SK-N-SH treated with all-trans-retinoic acid at 6 μM for 48 hours (cell line): ENCODE results near the gene SMLR1.

Experiments
- ATAC-seq: fragments of 200-7000 bp; cut with Tn5 transposase; 3 replicates; pipeline ENCODE4 v1.9.1; 2020; ENCODE audit warnings: mild to moderate bottlenecking, moderate library complexity
- ARNTL ChIP-seq: fragments of 450-650 bp; formaldehyde crosslinking; IDR thresholded peaks from 2 replicates; pipeline ENCODE4 v1.5.0; 2020; ENCODE audit warnings: low read depth, mild to moderate bottlenecking, moderate library complexity, borderline replicate concordance
- ESRRG ChIP-seq: fragments of 250-450 bp; sonication (Bioruptor Pico); IDR thresholded peaks from 2 replicates; pipeline ENCODE4 v1.6.1; 2021; ENCODE audit warnings: mild to moderate bottlenecking
- GLIS3 ChIP-seq: fragments of 250-450 bp; sonication (Bioruptor Pico); IDR thresholded peaks from 2 replicates; pipeline ENCODE4 v1.5.0; 2020; ENCODE audit warnings: mild to moderate bottlenecking, moderate library complexity
- ISL1 ChIP-seq: fragments of 250-450 bp; sonication (Bioruptor Pico); IDR thresholded peaks from 2 replicates; pipeline ENCODE4 v2.1.2; 2022; ENCODE audit warnings: mild to moderate bottlenecking, moderate library complexity
- OSR1 ChIP-seq: fragments of 250-450 bp; sonication (Bioruptor Pico); IDR thresholded peaks from 2 replicates; pipeline ENCODE4 v1.8.0; 2022; ENCODE audit warnings: moderate library complexity, mild to moderate bottlenecking, inconsistent platforms
- PPARA ChIP-seq: fragments of 250-450 bp; sonication (Bioruptor Pico); IDR thresholded peaks from 2 replicates; pipeline ENCODE4 v1.5.0; 2020; ENCODE audit warnings: mild to moderate bottlenecking, borderline replicate concordance
- RARB ChIP-seq: fragments of 250-450 bp; sonication (Bioruptor Pico); IDR thresholded peaks from 2 replicates; pipeline ENCODE4 v1.8.0; 2021; ENCODE audit warnings: mild to moderate bottlenecking, moderate library complexity
- SNAI2 ChIP-seq: fragments of 250-450 bp; sonication (Bioruptor Pico); IDR thresholded peaks from 2 replicates; pipeline ENCODE4 v1.5.0; 2020; ENCODE audit warnings: mild to moderate bottlenecking, moderate library complexity
- TOX ChIP-seq: fragments of 250-450 bp; sonication (Bioruptor Pico); IDR thresholded peaks from 2 replicates; pipeline ENCODE4 v1.8.0; 2021; ENCODE audit warnings: mild to moderate bottlenecking, moderate library complexity, borderline replicate concordance
- ZC3H10 ChIP-seq: fragments of 250-450 bp; sonication (Bioruptor Pico); IDR thresholded peaks from 2 replicates; pipeline ENCODE4 v1.5.1; 2021; ENCODE audit warnings: mild to moderate bottlenecking, moderate library complexity
- ZNF565 ChIP-seq: fragments of 450-650 bp; formaldehyde crosslinking; conservative IDR thresholded peaks from 2 replicates; pipeline ENCODE4 v1.5.0; 2020; ENCODE audit warnings: low read depth, mild to moderate bottlenecking, moderate library complexity
- ZNF70 ChIP-seq: fragments of 450-650 bp; formaldehyde crosslinking; IDR thresholded peaks from 2 replicates; pipeline ENCODE4 v1.5.0; 2020; ENCODE audit warnings: mild to moderate bottlenecking, moderate library complexity
- ZNF8 ChIP-seq: fragments of 450-650 bp; formaldehyde crosslinking; IDR thresholded peaks from 2 replicates; pipeline ENCODE4 v1.5.0; 2020; ENCODE audit warnings: mild to moderate bottlenecking, moderate library complexity
- TF ChIP-seq, protein P1 (sequence below): fragments of 250-450 bp; sonication (Bioruptor Pico); IDR thresholded peaks from 2 replicates; pipeline ENCODE4 v1.8.0; 2020; ENCODE audit warnings: mild to moderate bottlenecking, moderate library complexity, borderline replicate concordance
- TF ChIP-seq, protein P2 (sequence below): fragments of 250-450 bp; sonication (Bioruptor Pico); IDR thresholded peaks from 2 replicates; pipeline ENCODE4 v1.5.1; 2021; ENCODE audit warnings: mild to moderate bottlenecking, moderate library complexity
- TF ChIP-seq, protein P3 (sequence below): fragments of 250-450 bp; sonication (Bioruptor Pico); IDR thresholded peaks from 2 replicates; pipeline ENCODE4 v1.5.1; 2020; ENCODE audit warnings: low read depth, mild to moderate bottlenecking, moderate library complexity
- TF ChIP-seq, protein P4 (sequence below): fragments of 250-450 bp; sonication (Bioruptor Pico); IDR thresholded peaks from 2 replicates; pipeline ENCODE4 v1.5.0; 2020; ENCODE audit warnings: mild to moderate bottlenecking, moderate library complexity
- TF ChIP-seq, protein P5 (sequence below): fragments of 250-450 bp; sonication (Bioruptor Pico); IDR thresholded peaks from 2 replicates; pipeline ENCODE4 v1.8.0; 2021; ENCODE audit warnings: low read depth, mild to moderate bottlenecking, moderate library complexity, borderline replicate concordance

SMLR1 gene

DNA sequence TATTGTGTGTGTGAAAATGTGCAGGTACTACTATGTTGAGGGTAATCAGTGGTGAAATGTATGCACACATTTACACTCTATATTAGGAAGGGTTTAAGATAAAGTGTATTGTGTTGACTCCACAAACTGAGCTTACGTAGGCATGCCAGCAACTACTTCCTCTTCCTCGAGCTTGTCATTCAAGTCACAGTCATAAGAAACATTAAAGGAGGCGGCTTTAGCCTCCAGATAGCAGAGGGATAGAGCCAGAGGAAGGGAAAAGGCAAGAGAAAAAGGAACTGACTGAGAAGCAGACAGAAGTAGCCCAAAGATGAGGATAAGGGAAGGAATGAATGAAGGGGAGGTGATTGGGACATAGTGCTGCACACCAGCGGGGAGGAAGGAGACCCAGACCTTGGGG, 55.2 kb downstream of the SMLR1 start:
- no peak for TF ChIP-seq ZNF70 (CRISPR knock-in tag)
- TF ChIP-seq, protein P1, sequence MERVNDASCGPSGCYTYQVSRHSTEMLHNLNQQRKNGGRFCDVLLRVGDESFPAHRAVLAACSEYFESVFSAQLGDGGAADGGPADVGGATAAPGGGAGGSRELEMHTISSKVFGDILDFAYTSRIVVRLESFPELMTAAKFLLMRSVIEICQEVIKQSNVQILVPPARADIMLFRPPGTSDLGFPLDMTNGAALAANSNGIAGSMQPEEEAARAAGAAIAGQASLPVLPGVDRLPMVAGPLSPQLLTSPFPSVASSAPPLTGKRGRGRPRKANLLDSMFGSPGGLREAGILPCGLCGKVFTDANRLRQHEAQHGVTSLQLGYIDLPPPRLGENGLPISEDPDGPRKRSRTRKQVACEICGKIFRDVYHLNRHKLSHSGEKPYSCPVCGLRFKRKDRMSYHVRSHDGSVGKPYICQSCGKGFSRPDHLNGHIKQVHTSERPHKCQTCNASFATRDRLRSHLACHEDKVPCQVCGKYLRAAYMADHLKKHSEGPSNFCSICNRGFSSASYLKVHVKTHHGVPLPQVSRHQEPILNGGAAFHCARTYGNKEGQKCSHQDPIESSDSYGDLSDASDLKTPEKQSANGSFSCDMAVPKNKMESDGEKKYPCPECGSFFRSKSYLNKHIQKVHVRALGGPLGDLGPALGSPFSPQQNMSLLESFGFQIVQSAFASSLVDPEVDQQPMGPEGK (CRISPR knock-in tag): no peak
- TF ChIP-seq ESRRG (CRISPR knock-in tag): no peak
- no peak for TF ChIP-seq GLIS3
- no peak for TF ChIP-seq ARNTL (CRISPR knock-in tag)
- TF ChIP-seq, protein P2, sequence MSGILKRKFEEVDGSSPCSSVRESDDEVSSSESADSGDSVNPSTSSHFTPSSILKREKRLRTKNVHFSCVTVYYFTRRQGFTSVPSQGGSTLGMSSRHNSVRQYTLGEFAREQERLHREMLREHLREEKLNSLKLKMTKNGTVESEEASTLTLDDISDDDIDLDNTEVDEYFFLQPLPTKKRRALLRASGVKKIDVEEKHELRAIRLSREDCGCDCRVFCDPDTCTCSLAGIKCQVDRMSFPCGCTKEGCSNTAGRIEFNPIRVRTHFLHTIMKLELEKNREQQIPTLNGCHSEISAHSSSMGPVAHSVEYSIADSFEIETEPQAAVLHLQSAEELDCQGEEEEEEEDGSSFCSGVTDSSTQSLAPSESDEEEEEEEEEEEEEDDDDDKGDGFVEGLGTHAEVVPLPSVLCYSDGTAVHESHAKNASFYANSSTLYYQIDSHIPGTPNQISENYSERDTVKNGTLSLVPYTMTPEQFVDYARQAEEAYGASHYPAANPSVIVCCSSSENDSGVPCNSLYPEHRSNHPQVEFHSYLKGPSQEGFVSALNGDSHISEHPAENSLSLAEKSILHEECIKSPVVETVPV (CRISPR knock-in tag): no peak
- no peak for TF ChIP-seq ZNF565 (CRISPR knock-in tag)
- no peak for TF ChIP-seq ZC3H10 (CRISPR knock-in tag)
- no peak for TF ChIP-seq ISL1 (CRISPR knock-in tag)
- no peak for TF ChIP-seq ZNF8
- TF ChIP-seq RARB (CRISPR knock-in tag): no peak
- TF ChIP-seq OSR1 (CRISPR knock-in tag): no peak
- TF ChIP-seq, protein P3, sequence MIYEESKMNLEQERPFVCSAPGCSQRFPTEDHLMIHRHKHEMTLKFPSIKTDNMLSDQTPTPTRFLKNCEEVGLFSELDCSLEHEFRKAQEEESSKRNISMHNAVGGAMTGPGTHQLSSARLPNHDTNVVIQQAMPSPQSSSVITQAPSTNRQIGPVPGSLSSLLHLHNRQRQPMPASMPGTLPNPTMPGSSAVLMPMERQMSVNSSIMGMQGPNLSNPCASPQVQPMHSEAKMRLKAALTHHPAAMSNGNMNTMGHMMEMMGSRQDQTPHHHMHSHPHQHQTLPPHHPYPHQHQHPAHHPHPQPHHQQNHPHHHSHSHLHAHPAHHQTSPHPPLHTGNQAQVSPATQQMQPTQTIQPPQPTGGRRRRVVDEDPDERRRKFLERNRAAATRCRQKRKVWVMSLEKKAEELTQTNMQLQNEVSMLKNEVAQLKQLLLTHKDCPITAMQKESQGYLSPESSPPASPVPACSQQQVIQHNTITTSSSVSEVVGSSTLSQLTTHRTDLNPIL (CRISPR knock-in tag): no peak
- TF ChIP-seq TOX (CRISPR knock-in tag): no peak
- no peak for TF ChIP-seq PPARA (CRISPR knock-in tag)
- TF ChIP-seq, protein P4, sequence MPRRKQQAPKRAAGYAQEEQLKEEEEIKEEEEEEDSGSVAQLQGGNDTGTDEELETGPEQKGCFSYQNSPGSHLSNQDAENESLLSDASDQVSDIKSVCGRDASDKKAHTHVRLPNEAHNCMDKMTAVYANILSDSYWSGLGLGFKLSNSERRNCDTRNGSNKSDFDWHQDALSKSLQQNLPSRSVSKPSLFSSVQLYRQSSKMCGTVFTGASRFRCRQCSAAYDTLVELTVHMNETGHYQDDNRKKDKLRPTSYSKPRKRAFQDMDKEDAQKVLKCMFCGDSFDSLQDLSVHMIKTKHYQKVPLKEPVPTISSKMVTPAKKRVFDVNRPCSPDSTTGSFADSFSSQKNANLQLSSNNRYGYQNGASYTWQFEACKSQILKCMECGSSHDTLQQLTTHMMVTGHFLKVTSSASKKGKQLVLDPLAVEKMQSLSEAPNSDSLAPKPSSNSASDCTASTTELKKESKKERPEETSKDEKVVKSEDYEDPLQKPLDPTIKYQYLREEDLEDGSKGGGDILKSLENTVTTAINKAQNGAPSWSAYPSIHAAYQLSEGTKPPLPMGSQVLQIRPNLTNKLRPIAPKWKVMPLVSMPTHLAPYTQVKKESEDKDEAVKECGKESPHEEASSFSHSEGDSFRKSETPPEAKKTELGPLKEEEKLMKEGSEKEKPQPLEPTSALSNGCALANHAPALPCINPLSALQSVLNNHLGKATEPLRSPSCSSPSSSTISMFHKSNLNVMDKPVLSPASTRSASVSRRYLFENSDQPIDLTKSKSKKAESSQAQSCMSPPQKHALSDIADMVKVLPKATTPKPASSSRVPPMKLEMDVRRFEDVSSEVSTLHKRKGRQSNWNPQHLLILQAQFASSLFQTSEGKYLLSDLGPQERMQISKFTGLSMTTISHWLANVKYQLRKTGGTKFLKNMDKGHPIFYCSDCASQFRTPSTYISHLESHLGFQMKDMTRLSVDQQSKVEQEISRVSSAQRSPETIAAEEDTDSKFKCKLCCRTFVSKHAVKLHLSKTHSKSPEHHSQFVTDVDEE (CRISPR knock-in tag): no peak
- ATAC-seq: no peak

DNA sequence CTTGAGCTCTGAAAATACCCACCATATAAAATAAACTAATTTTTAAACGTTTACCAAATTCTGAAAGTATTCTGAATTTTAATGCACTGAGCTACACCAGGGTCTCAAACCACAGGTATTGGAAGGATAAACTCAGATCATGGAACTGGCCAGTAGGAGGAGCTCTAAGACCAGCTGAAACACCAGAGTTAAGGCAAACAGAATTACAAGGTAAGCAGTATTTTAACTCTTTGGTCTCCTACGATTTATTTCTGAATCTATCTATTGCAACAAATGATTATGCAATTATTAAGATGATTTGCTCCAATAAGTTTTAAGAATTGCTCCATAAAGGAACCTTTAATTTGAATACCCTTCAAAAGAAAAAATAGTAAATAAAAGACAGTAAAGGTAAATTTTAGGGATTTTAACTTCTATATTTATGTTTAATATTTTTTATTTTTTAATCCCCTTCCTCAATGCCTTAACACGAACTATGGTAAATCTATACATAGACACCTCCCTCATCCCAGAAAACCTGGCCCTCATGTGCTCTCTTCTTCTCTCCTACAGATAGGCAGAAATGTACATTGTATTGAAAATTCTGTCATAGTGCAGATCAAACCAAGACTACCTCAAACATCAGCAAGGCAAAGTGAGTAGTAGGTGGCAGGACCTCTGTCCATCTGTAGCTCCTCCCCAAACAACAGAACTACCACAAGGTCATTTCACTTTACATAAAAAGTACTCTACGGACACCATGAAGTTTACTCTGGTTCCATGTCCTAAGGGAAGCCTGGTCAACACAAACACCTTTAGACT, 58.4 kb downstream of the SMLR1 start:
- peak; percentile 99 for ATAC-seq
- TF ChIP-seq ZC3H10 (CRISPR knock-in tag): no peak
- no peak for TF ChIP-seq ISL1 (CRISPR knock-in tag)
- no peak for TF ChIP-seq RARB (CRISPR knock-in tag)
- TF ChIP-seq, protein P4 (CRISPR knock-in tag): no peak
- TF ChIP-seq SNAI2 (CRISPR knock-in tag): no peak
- no peak for TF ChIP-seq GLIS3
- no peak for TF ChIP-seq ZNF565 (CRISPR knock-in tag)
- TF ChIP-seq, protein P5, sequence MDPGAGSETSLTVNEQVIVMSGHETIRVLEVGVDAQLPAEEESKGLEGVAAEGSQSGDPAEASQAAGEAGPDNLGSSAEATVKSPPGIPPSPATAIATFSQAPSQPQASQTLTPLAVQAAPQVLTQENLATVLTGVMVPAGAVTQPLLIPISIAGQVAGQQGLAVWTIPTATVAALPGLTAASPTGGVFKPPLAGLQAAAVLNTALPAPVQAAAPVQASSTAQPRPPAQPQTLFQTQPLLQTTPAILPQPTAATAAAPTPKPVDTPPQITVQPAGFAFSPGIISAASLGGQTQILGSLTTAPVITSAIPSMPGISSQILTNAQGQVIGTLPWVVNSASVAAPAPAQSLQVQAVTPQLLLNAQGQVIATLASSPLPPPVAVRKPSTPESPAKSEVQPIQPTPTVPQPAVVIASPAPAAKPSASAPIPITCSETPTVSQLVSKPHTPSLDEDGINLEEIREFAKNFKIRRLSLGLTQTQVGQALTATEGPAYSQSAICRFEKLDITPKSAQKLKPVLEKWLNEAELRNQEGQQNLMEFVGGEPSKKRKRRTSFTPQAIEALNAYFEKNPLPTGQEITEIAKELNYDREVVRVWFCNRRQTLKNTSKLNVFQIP (CRISPR knock-in tag): no peak
- no peak for TF ChIP-seq ZNF8
- TF ChIP-seq PPARA (CRISPR knock-in tag): no peak
- no peak for TF ChIP-seq ZNF70 (CRISPR knock-in tag)
